Activated CD8-positive, alpha-beta memory T cell treated with anti-CD3 and anti-CD28 coated beads, Interleukin-2, amount 50 U/mL, for 48 hours (primary cell): ENCODE measurements around the gene ITM2B.

Source experiments
- DNase-seq: peaks from one replicate; pipeline ENCODE4 v3.0.0-alpha.2; 2020

The ITM2B gene

GRCh38 chr13:48316826-48317510 lies 84.0 kb downstream of the ITM2B start:
- no peak for DNase-seq

GRCh38 chr13:48317511-48318376 lies 84.7 kb downstream of the ITM2B start:
- DNase-seq: no peak

- no peak for DNase-seq
Observed at GRCh38 chr13:48318377-48318811, 85.4 kb downstream of the ITM2B start.

DNA sequence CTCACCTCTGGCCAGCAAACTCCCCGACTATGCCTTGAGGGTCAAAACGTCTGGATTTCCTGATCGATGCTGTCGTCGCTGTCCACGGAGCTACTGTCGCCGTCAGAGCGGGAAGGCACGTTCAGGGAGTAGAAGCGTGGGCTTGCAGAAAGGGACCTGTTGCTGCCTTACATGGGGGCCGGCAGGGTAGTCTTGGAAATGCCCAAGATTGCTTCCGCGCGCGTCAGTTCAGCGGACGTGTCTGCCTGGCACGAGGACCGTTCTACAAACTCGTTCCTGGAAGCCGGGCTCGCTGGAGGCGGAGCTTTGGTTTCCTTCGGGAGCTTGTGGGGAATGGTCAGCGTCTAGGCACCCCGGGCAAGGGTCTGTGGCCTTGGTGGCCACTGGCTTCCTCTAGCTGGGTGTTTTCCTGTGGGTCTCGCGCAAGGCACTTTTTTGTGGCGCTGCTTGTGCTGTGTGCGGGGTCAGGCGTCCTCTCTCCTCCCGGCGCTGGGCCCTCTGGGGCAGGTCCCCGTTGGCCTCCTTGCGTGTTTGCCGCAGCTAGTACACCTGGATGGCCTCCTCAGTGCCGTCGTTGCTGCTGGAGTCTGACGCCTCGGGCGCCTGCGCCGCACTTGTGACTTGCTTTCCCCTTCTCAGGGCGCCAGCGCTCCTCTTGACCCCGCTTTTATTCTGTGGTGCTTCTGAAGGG lies 86.0 kb downstream of the ITM2B start:
- no peak for DNase-seq
